Measurements from ENCODE around the gene TSPAN2.

DNA sequence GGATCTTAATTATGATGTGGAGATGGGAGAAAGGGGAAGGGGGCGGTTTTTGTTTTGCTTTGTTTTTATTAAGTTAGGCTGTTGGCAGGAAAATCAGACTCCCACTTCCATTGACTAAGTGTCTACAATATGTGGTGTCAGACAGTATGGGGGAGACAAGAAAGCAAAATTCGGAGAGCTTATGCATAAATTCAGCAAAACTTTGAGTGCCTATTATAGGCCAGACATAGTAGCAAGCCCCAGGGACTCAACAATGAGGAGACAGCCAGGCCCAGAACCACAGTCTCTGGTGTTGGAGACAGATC, 835 bp upstream of the TSPAN2 start:
- TF ChIP-seq, protein P1, sequence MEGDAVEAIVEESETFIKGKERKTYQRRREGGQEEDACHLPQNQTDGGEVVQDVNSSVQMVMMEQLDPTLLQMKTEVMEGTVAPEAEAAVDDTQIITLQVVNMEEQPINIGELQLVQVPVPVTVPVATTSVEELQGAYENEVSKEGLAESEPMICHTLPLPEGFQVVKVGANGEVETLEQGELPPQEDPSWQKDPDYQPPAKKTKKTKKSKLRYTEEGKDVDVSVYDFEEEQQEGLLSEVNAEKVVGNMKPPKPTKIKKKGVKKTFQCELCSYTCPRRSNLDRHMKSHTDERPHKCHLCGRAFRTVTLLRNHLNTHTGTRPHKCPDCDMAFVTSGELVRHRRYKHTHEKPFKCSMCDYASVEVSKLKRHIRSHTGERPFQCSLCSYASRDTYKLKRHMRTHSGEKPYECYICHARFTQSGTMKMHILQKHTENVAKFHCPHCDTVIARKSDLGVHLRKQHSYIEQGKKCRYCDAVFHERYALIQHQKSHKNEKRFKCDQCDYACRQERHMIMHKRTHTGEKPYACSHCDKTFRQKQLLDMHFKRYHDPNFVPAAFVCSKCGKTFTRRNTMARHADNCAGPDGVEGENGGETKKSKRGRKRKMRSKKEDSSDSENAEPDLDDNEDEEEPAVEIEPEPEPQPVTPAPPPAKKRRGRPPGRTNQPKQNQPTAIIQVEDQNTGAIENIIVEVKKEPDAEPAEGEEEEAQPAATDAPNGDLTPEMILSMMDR (conservative IDR thresholded peaks at IDR 0.05): peak; percentile 53; the same call in 1 of the 2 replicates
- TF ChIP-seq EZH2 (IDR thresholded peaks at IDR 0.05; ENCODE audit: low read depth): no peak

All from PC-9 (cell line).